GM12892 (cell line): ENCODE results near the gene RNF207. TPM values are rescaled to one million over a fixed set of nuclear protein-coding genes. Genes with fewer than 3 reads are reported as not detected.

ENCODE experiments used
- DNase-seq: peaks from one replicate; pipeline ENCODE4 v3.0.0; 2011; ENCODE audit not compliant: insufficient read length
- FAIRE-seq: peaks from 2 replicates; lab custom pipeline; 2011; peaks lifted over from hg19 to GRCh38; lab: Jason Lieb, UNC
- POLR2A ChIP-seq: IDR thresholded peaks from 2 replicates; pipeline ENCODE4 v1.6.1; 2011; ENCODE audit warnings: low read depth, low read length, control low read depth
- POLR2AphosphoS5 ChIP-seq: IDR thresholded peaks from 2 replicates; pipeline ENCODE4 v1.6.1; 2011; ENCODE audit warnings: low read depth, low read length, control low read depth
- TAF1 ChIP-seq: IDR thresholded peaks from 2 replicates; pipeline ENCODE4 v1.6.1; 2011; ENCODE audit warnings: low read depth, mild to moderate bottlenecking, control low read depth, low read length, borderline replicate concordance
- polyA plus RNA-seq: library from polyadenylated mRNA; unstranded; fragments of >200 nt; gene quantifications from one replicate; pipeline ENCODE4 v1.2.1, GENCODE V29; 2012; ENCODE audit warnings: missing spikeins, inconsistent platforms; ENCODE audit not compliant: missing spikeins

Gene RNF207
- polyA plus RNA-seq, result 13.3 TPM

- FAIRE-seq (peak; percentile 90), DNase-seq (peak; percentile 86)
- TF ChIP-seq POLR2A (peak; percentile 74), TAF1 (0 out of 2 replicates have a peak, but pooled peaks have one; percentile 52), POLR2AphosphoS5 (peak; percentile 50; the same call in 1 of the 2 replicates)
Measured at GRCh38 chr1:6205849-6206519, at the start of gene RNF207. TSS of gene RNF207 (plus strand) at chr1:6206119. CDS start at chr1:6206536, 417 bp downstream.

- FAIRE-seq (no peak), DNase-seq (no peak)
- TF ChIP-seq POLR2AphosphoS5 (no peak), TAF1 (no peak), POLR2A (no peak)
Measured at GRCh38 chr1:6157132-6157527, 48.8 kb upstream of the RNF207 start.

GRCh38 chr1:6157528-6158174 is 48.3 kb upstream of the RNF207 start:
- TF ChIP-seq POLR2A (no peak), POLR2AphosphoS5 (no peak), TAF1 (no peak)
- FAIRE-seq (no peak), DNase-seq (no peak)

GRCh38 chr1:6158181-6158580 is 47.7 kb upstream of the RNF207 start:
- FAIRE-seq (no peak), DNase-seq (no peak)
- no peak for TF ChIP-seq POLR2AphosphoS5
- TF ChIP-seq POLR2A, result no peak
- no peak for TF ChIP-seq TAF1

GRCh38 chr1:6162341-6162740 is 43.6 kb upstream of the RNF207 start:
- TF ChIP-seq TAF1, result no peak
- TF ChIP-seq POLR2A, result no peak
- no peak for DNase-seq
- no peak for FAIRE-seq

GRCh38 chr1:6162773-6163172 is 43.1 kb upstream of the RNF207 start:
- no peak for TF ChIP-seq POLR2A
- TF ChIP-seq TAF1, result no peak
- TF ChIP-seq POLR2AphosphoS5, result no peak
- DNase-seq, result no peak
- FAIRE-seq, result no peak

GRCh38 chr1:6163191-6163972 is 42.5 kb upstream of the RNF207 start:
- FAIRE-seq, result no peak
- TF ChIP-seq POLR2A (no peak), POLR2AphosphoS5 (no peak), TAF1 (no peak)
- no peak for DNase-seq

- DNase-seq (no peak), FAIRE-seq (no peak)
- TF ChIP-seq POLR2AphosphoS5 (no peak), TAF1 (no peak), POLR2A (no peak)
Measured at GRCh38 chr1:6163973-6164617, 41.8 kb upstream of the RNF207 start.

- no peak for TF ChIP-seq TAF1
- no peak for TF ChIP-seq POLR2AphosphoS5
- no peak for DNase-seq
- no peak for FAIRE-seq
Measured at GRCh38 chr1:6165027-6165426, 40.9 kb upstream of the RNF207 start.

- DNase-seq, result no peak
- no peak for TF ChIP-seq POLR2A
- no peak for TF ChIP-seq TAF1
- no peak for TF ChIP-seq POLR2AphosphoS5
- no peak for FAIRE-seq
Measured at GRCh38 chr1:6165441-6165985, 40.4 kb upstream of the RNF207 start.

- no peak for TF ChIP-seq TAF1
- no peak for TF ChIP-seq POLR2AphosphoS5
- TF ChIP-seq POLR2A, result no peak
- FAIRE-seq (no peak), DNase-seq (no peak)
Measured at GRCh38 chr1:6166221-6166620, 39.7 kb upstream of the RNF207 start.
